PC-9 (cell line): ENCODE results near the gene KIAA0753. TPM values are rescaled to one million over a fixed set of nuclear protein-coding genes. Genes with fewer than 3 reads are reported as not detected.

Source experiments
- BruUV-seq: library from RNA; stranded (reverse); fragments of 400-500 nt; replicated peaks from 2 replicates; lab custom pipeline; 2021; lab: Mats Ljungman, UMichigan
- CTCF ChIA-PET: fragments of 300-600 bp; sonication (Branson Sonifier 250); formaldehyde crosslinking; loops from one replicate; lab custom pipeline; 2022; ENCODE audit warnings: antibody characterized with exemption; lab: Charles Lee
- POLR2A ChIA-PET: fragments of 300-600 bp; sonication (Branson Sonifier 250); formaldehyde crosslinking; loops from one replicate; lab custom pipeline; 2022; ENCODE audit warnings: antibody characterized with exemption; ENCODE audit not compliant: unreplicated experiment; lab: Charles Lee
- DNase-seq, 2 experiments: peaks; one replicate each; pipeline versions ENCODE4 v3.0.0 to v3.0.0-alpha.2; 2015 to 2022; ENCODE audit warnings: mixed read lengths in 1 of 2
- H2AFZ ChIP-seq: fragments of 200-600 bp; sonication (generic); 2 replicates; pipeline ENCODE4 v1.8.1; 2017; ENCODE audit warnings: antibody characterized with exemption
- H3F3A ChIP-seq: fragments of 200-600 bp; sonication (generic); 2 replicates; pipeline ENCODE4 v1.8.1; 2017; ENCODE audit warnings: antibody characterized with exemption, mild to moderate bottlenecking, low read depth; ENCODE audit not compliant: insufficient read depth
- H3K27ac ChIP-seq: fragments of 200-600 bp; sonication (generic); 2 replicates; pipeline ENCODE4 v1.6.1; 2016; ENCODE audit warnings: mixed run types
- H3K27me3 ChIP-seq: fragments of 200-600 bp; sonication (generic); 2 replicates; pipeline ENCODE4 v1.6.1; 2016; ENCODE audit warnings: low read depth, mixed run types; ENCODE audit not compliant: insufficient read depth
- H3K36me3 ChIP-seq: fragments of 200-600 bp; sonication (generic); 2 replicates; pipeline ENCODE4 v1.6.1; 2016; ENCODE audit warnings: low read depth, mixed run types
- H3K4me1 ChIP-seq: fragments of 200-600 bp; sonication (generic); replicated peaks from 2 replicates; pipeline ENCODE4 v1.6.1; 2016; ENCODE audit warnings: mixed run types; ENCODE audit not compliant: insufficient read depth
- H3K4me2 ChIP-seq: fragments of 200-600 bp; sonication (generic); 2 replicates; pipeline ENCODE4 v1.6.1; 2017; ENCODE audit warnings: mixed run types
- H3K4me3 ChIP-seq: fragments of 200-600 bp; sonication (generic); 2 replicates; pipeline ENCODE4 v1.6.1; 2016; ENCODE audit warnings: mixed run types
- H3K79me2 ChIP-seq: fragments of 200-600 bp; sonication (generic); 2 replicates; pipeline ENCODE4 v1.6.1; 2017; ENCODE audit warnings: low read depth, mixed run types
- H3K9me2 ChIP-seq: fragments of 200-600 bp; sonication (generic); 2 replicates; pipeline ENCODE4 v1.8.1; 2017; ENCODE audit warnings: mild to moderate bottlenecking; ENCODE audit not compliant: insufficient read depth
- H3K9me3 ChIP-seq: fragments of 200-600 bp; sonication (generic); 2 replicates; pipeline ENCODE4 v1.8.1; 2016; ENCODE audit warnings: low read depth; ENCODE audit not compliant: insufficient read depth
- H4K20me1 ChIP-seq: fragments of 200-600 bp; sonication (generic); 2 replicates; pipeline ENCODE4 v1.8.1; 2017; ENCODE audit not compliant: insufficient read depth
- EZH2 ChIP-seq: fragments of 200-600 bp; sonication (generic); IDR thresholded peaks from 2 replicates; pipeline ENCODE4 v1.8.0; 2017; ENCODE audit warnings: antibody characterized with exemption, low read depth
- intact Hi-C: fragments of 100-400 bp; cut with micrococcal nuclease; formaldehyde crosslinking; loops from one replicate; pipeline ENCODE4 v1.10.0; 2022; ENCODE audit not compliant: unreplicated experiment
- total RNA-seq: library from RNA; stranded (reverse); gene quantifications from 2 replicates; pipeline ENCODE4 v1.2.3, GENCODE V29; 2021
- TF ChIP-seq, protein P1 (sequence below): fragments of 200-600 bp; sonication (generic); conservative IDR thresholded peaks from 2 replicates; pipeline ENCODE4 v1.6.1; 2017; ENCODE audit warnings: mixed run types, antibody characterized with exemption, mild to moderate bottlenecking, moderate library complexity

Gene KIAA0753
- total RNA-seq, 1 experiment from 2014 or later: 47.0 TPM

DNA sequence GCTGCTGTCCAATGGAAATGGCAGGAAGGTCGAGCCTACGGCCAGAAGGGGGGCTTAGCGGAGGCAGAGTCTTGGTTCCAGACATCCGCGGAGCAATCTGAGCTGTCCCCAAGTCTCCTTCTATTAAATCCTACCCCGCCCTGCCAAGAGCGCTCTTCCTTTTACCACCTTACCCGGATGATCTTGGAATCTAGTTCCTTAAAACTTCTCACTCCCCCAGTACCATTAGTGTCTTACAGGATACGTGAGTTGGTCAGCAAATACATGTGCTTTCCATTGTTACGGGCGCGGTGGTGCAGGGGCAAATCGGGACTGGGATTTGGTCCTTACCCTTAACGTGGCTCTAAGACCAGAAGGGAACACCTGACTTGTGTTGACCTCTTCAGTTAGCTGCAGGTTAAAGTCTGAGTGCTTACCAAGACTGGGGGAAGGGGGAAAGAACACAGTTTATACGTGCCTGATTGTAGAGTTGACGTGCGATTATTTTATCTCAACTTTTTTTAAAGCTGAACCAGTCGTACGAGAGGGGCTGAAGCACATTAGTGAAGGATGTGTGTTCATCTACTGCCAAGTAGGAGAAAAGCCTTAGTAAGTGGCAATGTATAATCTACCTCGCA lies 844 bp upstream of the KIAA0753 start:
- Histone ChIP-seq H3K79me2 (peaks cover 75% of the 10 kb centered on the region), H3F3A (peaks cover 47% of the 10 kb centered on the region), H3K27ac (peak overlapping the region; percentile 71), H3K9me3 (no peaks in the 10 kb centered on the region), H3K9me2 (no peaks in the 10 kb centered on the region), H3K4me1 (peaks cover 31% of the 10 kb centered on the region), H3K27me3 (no peaks in the 10 kb centered on the region), H3K36me3 (peaks cover 28% of the 10 kb centered on the region), H2AFZ (peak overlapping the region; percentile 93), H3K4me3 (peak overlapping the region; percentile 81), H3K4me2 (peak overlapping the region; percentile 95), H4K20me1 (peaks cover 9% of the 10 kb centered on the region; the same call in 1 of the 2 replicates)
- ChIA-PET POLR2A (no interaction called here), CTCF (no interaction called here)
- intact Hi-C loops: loop anchor here (2.0 to 5.0 kb wide), 2 partner anchors 169 to 184 kb away; no protein-coding TSS in a partner anchor
- BruUV-seq: TSS peak; percentile 75
- TF ChIP-seq, protein P1, sequence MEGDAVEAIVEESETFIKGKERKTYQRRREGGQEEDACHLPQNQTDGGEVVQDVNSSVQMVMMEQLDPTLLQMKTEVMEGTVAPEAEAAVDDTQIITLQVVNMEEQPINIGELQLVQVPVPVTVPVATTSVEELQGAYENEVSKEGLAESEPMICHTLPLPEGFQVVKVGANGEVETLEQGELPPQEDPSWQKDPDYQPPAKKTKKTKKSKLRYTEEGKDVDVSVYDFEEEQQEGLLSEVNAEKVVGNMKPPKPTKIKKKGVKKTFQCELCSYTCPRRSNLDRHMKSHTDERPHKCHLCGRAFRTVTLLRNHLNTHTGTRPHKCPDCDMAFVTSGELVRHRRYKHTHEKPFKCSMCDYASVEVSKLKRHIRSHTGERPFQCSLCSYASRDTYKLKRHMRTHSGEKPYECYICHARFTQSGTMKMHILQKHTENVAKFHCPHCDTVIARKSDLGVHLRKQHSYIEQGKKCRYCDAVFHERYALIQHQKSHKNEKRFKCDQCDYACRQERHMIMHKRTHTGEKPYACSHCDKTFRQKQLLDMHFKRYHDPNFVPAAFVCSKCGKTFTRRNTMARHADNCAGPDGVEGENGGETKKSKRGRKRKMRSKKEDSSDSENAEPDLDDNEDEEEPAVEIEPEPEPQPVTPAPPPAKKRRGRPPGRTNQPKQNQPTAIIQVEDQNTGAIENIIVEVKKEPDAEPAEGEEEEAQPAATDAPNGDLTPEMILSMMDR: no peak
- TF ChIP-seq EZH2: no peak
- DNase-seq: peak; percentile 37 to 54

DNA sequence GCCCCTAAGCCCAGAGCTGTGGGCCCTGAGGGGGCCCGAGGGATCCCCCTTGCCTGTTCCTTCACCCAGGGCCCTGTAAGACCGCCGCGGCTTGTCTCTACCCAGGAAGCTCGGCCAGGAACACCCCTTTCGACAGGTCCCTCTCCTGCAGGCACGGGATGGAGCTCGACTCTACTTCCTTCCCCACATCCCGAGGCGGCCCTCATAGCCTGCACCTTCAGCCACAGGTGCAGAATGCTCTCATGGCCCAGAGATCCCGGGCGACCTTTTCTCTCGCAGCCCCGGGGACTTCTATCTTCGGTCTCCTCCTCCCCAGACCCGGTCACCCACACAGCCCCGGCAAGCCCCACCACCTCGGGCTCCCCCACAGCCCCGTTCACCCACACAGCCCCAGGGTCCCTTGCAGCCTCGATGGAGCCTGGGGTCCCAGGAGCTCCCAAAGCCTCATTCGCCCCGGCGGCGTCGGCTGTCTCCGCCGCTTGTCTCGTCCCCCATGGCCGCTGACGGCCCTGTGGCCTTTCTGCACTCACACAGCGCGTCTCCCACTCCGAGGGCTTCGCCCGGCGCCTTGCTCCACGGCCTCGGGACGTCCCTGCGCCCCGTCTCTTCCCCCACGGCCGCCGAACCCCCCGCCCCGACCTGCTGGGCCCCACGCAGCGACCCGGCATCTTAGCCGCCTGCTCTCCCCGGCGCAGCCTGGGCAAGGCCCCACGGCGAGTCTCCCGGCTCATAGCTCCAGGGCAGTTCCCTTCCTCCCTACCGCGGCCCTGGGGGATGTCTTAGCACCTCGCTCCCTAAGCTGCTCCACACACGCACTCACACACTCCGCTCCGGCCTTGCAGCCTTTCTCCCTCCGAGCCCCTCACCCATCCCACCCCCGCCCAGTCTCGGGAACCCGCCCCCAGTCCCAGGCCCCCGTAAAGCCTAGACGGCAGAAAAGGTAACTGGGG lies 650 bp downstream of the KIAA0753 start:
- H3K4me3 ChIP-seq: peak overlapping the region; percentile 81
- no peak for TF ChIP-seq EZH2
- TF ChIP-seq, protein P1: no peak
- no TSS peak for BruUV-seq
- peak overlapping the region; percentile 93 for H2AFZ ChIP-seq
- POLR2A ChIA-PET: interaction anchor here (0.6 to 0.8 kb wide), 5 partner anchors 8 to 1217 kb away, joined by 3 to 7 read pairs (median 5); no protein-coding TSS in a partner anchor
- H3K36me3 ChIP-seq: peaks cover 22% of the 10 kb centered on the region
- intact Hi-C loops: loop anchor here (2.0 to 5.0 kb wide), 2 partner anchors 167 to 183 kb away; no protein-coding TSS in a partner anchor
- peaks cover 66% of the 10 kb centered on the region for H3K79me2 ChIP-seq
- CTCF ChIA-PET: no interaction called here
- no peaks in the 10 kb centered on the region for H3K27me3 ChIP-seq
- peak overlapping the region; percentile 71 for H3K27ac ChIP-seq
- peaks cover 3% of the 10 kb centered on the region; the same call in 1 of the 2 replicates for H4K20me1 ChIP-seq
- no peaks in the 10 kb centered on the region for H3K9me3 ChIP-seq
- no peaks in the 10 kb centered on the region for H3K9me2 ChIP-seq
- peaks cover 31% of the 10 kb centered on the region for H3K4me1 ChIP-seq
- DNase-seq: peak in 1 of 2 experiments; percentile 41
- H3F3A ChIP-seq: peaks cover 41% of the 10 kb centered on the region
- H3K4me2 ChIP-seq: peak overlapping the region; percentile 95

DNA sequence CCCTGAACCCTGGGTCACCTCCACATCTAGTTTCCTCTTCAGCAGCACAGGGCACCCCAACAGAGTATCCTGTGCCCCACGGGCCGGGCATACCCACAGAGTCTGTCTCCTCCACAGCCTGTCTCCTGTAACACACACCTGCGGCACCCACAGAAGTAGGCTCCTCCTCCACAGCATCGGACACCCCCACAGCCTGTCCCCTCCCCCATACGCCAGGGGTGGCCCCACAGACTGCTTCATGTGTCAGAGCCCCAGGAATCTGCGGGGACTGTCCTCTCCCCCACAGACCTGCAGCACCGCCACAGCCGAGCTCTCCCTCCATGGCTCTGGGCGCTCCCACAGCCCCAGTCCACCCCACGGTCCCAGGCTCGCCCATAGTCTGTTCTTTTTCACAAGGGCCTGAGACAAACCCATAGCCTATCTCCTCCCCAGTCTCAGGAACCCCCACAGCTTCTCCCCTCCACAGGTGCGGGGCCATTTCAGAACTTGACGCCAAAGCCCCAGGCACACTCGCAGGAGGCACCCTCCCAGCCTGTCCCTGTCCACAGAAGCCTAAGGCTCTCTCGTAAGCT lies 1.4 kb downstream of the KIAA0753 start:
- no peaks in the 10 kb centered on the region; the same call in 1 of the 2 replicates for H4K20me1 ChIP-seq
- POLR2A ChIA-PET: interaction anchor here (0.6 to 0.8 kb wide), 2 partner anchors 14 to 1216 kb away, joined by 7 to 8 read pairs; no protein-coding TSS in a partner anchor
- CTCF ChIA-PET: no interaction called here
- no peaks in the 10 kb centered on the region for H3K27me3 ChIP-seq
- peaks cover 24% of the 10 kb centered on the region for H3K36me3 ChIP-seq
- peaks cover 61% of the 10 kb centered on the region for H3K79me2 ChIP-seq
- peak in 1 of 2 experiments; percentile 62 for DNase-seq
- H3K4me2 ChIP-seq: peak overlapping the region; percentile 95
- BruUV-seq: no TSS peak
- peaks cover 36% of the 10 kb centered on the region for H3F3A ChIP-seq
- H3K4me1 ChIP-seq: peaks cover 31% of the 10 kb centered on the region
- H2AFZ ChIP-seq: peak overlapping the region; percentile 93
- H3K9me3 ChIP-seq: no peaks in the 10 kb centered on the region
- H3K27ac ChIP-seq: no peak overlapping the region
- peak overlapping the region; percentile 81 for H3K4me3 ChIP-seq
- TF ChIP-seq EZH2: no peak
- TF ChIP-seq, protein P1: no peak
- intact Hi-C loops: no loop called here
- no peaks in the 10 kb centered on the region for H3K9me2 ChIP-seq
